ENCODE results near the gene CEPT1. TPM values are rescaled to one million over a fixed set of nuclear protein-coding genes. Genes with fewer than 3 reads are reported as not detected.

Gene CEPT1
- total RNA-seq, 1 experiment from 2014 or later: 33.0 TPM

- no peaks in the 10 kb centered on the region for H3K9me3 ChIP-seq (ENCODE audit: control insufficient read depth, low read depth, low read length)
- Mint-ChIP-seq H3K36me3 (ENCODE audit: insufficient read depth in 1 of 3, low read depth in 3 of 3) (peaks cover 0 to 2% (median 0%) of the 10 kb centered on the region in 3 experiments; a peak in 1 of 7 replicates), H3K27me3 (ENCODE audit: low read depth) (peaks cover 13% of the 10 kb centered on the region), H3K4me1 (peaks cover 5 to 15% of the 10 kb centered on the region in 2 experiments), H3K27ac (no peak overlapping the region), H3K4me3 (no peak overlapping the region; a peak in 1 of 5 replicates), H3K9me3 (peaks cover 0 to 2% of the 10 kb centered on the region in 2 experiments; a peak in 1 of 5 replicates)
- WGBS (ENCODE audit: extremely low coverage, insufficient read length, low lambda C conversion rate): no CpG with 5 or more reads among the region's 1 CpG
- H4K8ac ChIP-seq (replicated peaks; ENCODE audit: insufficient read length, low read depth, low read length): no peak overlapping the region
- H4K91ac ChIP-seq (ENCODE audit: insufficient read length, low read depth, low read length): no peak overlapping the region
- no peak for TF ChIP-seq CTCF (conservative IDR thresholded peaks at IDR 0.05)
- no peaks in the 10 kb centered on the region for H3K27me3 ChIP-seq (ENCODE audit: insufficient read depth, low read length)
- H3K18ac ChIP-seq (ENCODE audit: insufficient read length, low read depth, low read length): no peak overlapping the region
- H2BK120ac ChIP-seq (ENCODE audit: low read depth, low read length, poor library complexity, severe bottlenecking): no peak overlapping the region
- no peak overlapping the region for H3K27ac ChIP-seq (ENCODE audit: insufficient read length, low read depth, low read length)
- no peaks in the 10 kb centered on the region for H4K20me1 ChIP-seq (ENCODE audit: control insufficient read depth, insufficient read depth, insufficient read length)
- no peak overlapping the region for H3T11ph ChIP-seq (ENCODE audit: low read length)
- H3K79me1 ChIP-seq (ENCODE audit: insufficient read depth, low read depth, low read length, poor library complexity, severe bottlenecking): no peaks in the 10 kb centered on the region
- H3K4me1 ChIP-seq (ENCODE audit: insufficient read depth, low read length): no peaks in the 10 kb centered on the region
- H3K23ac ChIP-seq (ENCODE audit: insufficient read length, low read depth, low read length): no peak overlapping the region
- H4K5ac ChIP-seq (ENCODE audit: insufficient read length, low read depth, low read length): no peak overlapping the region
- no peak overlapping the region for H2BK15ac ChIP-seq (ENCODE audit: low read depth, low read length)
- no peak overlapping the region for H3K4ac ChIP-seq (ENCODE audit: low read depth, low read length)
- no peaks in the 10 kb centered on the region for H3K79me2 ChIP-seq (ENCODE audit: insufficient read depth, low read length)
- no peak overlapping the region for H2AFZ ChIP-seq (ENCODE audit: low read length)
- no peak overlapping the region for H2BK20ac ChIP-seq (ENCODE audit: low read depth, low read length, poor library complexity, severe bottlenecking)
- H3K56ac ChIP-seq (ENCODE audit: insufficient read length, low read depth, low read length): no peak overlapping the region
- H2BK12ac ChIP-seq (ENCODE audit: insufficient read length, low read depth, low read length): no peak overlapping the region
- DNase-seq: no peak
- H3K23me2 ChIP-seq (ENCODE audit: insufficient read length, low read depth, low read length, poor library complexity, severe bottlenecking): no peaks in the 10 kb centered on the region
- H3K4me2 ChIP-seq (ENCODE audit: insufficient read depth, insufficient read length, low read length): no peak overlapping the region
- H3K9ac ChIP-seq (ENCODE audit: extremely low read depth, insufficient read length, low read length): no peak overlapping the region
- no peak overlapping the region for H2BK5ac ChIP-seq (ENCODE audit: insufficient read length, low read length)
- no peak overlapping the region for H3K14ac ChIP-seq (ENCODE audit: insufficient read depth, low read length)
- no peak overlapping the region for H2AK5ac ChIP-seq (ENCODE audit: insufficient read length, low read length)
Measured at GRCh38 chr1:111202366-111202706, 62.3 kb downstream of the CEPT1 start.

Data from H9 (cell line).